SK-N-SH treated with all-trans-retinoic acid at 6 μM for 48 hours (cell line): ENCODE data around the gene GJA5.

ENCODE experiments used
- ATAC-seq: fragments of 200-7000 bp; cut with Tn5 transposase; 3 replicates; pipeline ENCODE4 v1.9.1; 2020; ENCODE audit warnings: mild to moderate bottlenecking, moderate library complexity
- ARNTL ChIP-seq: fragments of 450-650 bp; formaldehyde crosslinking; IDR thresholded peaks from 2 replicates; pipeline ENCODE4 v1.5.0; 2020; ENCODE audit warnings: low read depth, mild to moderate bottlenecking, moderate library complexity, borderline replicate concordance
- BACH2 ChIP-seq: fragments of 250-450 bp; sonication (Bioruptor Pico); IDR thresholded peaks from 2 replicates; pipeline ENCODE4 v1.9.0; 2021; ENCODE audit warnings: mild to moderate bottlenecking, borderline replicate concordance
- CSDC2 ChIP-seq: fragments of 250-450 bp; sonication (Bioruptor Pico); IDR thresholded peaks from 2 replicates; pipeline ENCODE4 v1.5.0; 2020; ENCODE audit warnings: mild to moderate bottlenecking, moderate library complexity
- ESRRG ChIP-seq: fragments of 250-450 bp; sonication (Bioruptor Pico); IDR thresholded peaks from 2 replicates; pipeline ENCODE4 v1.6.1; 2021; ENCODE audit warnings: mild to moderate bottlenecking
- ISL1 ChIP-seq: fragments of 250-450 bp; sonication (Bioruptor Pico); IDR thresholded peaks from 2 replicates; pipeline ENCODE4 v2.1.2; 2022; ENCODE audit warnings: mild to moderate bottlenecking, moderate library complexity
- OSR1 ChIP-seq: fragments of 250-450 bp; sonication (Bioruptor Pico); IDR thresholded peaks from 2 replicates; pipeline ENCODE4 v1.8.0; 2022; ENCODE audit warnings: moderate library complexity, mild to moderate bottlenecking, inconsistent platforms
- PPARA ChIP-seq: fragments of 250-450 bp; sonication (Bioruptor Pico); IDR thresholded peaks from 2 replicates; pipeline ENCODE4 v1.5.0; 2020; ENCODE audit warnings: mild to moderate bottlenecking, borderline replicate concordance
- RARB ChIP-seq: fragments of 250-450 bp; sonication (Bioruptor Pico); IDR thresholded peaks from 2 replicates; pipeline ENCODE4 v1.8.0; 2021; ENCODE audit warnings: mild to moderate bottlenecking, moderate library complexity
- SNAI2 ChIP-seq: fragments of 250-450 bp; sonication (Bioruptor Pico); IDR thresholded peaks from 2 replicates; pipeline ENCODE4 v1.5.0; 2020; ENCODE audit warnings: mild to moderate bottlenecking, moderate library complexity
- TCF4 ChIP-seq: fragments of 250-450 bp; sonication (Bioruptor Pico); IDR thresholded peaks from 2 replicates; pipeline ENCODE4 v1.8.0; 2021; ENCODE audit warnings: mild to moderate bottlenecking, moderate library complexity, borderline replicate concordance
- TOX ChIP-seq: fragments of 250-450 bp; sonication (Bioruptor Pico); IDR thresholded peaks from 2 replicates; pipeline ENCODE4 v1.8.0; 2021; ENCODE audit warnings: mild to moderate bottlenecking, moderate library complexity, borderline replicate concordance
- ZC3H10 ChIP-seq: fragments of 250-450 bp; sonication (Bioruptor Pico); IDR thresholded peaks from 2 replicates; pipeline ENCODE4 v1.5.1; 2021; ENCODE audit warnings: mild to moderate bottlenecking, moderate library complexity
- ZFP3 ChIP-seq: fragments of 250-450 bp; sonication (Bioruptor Pico); IDR thresholded peaks from 2 replicates; pipeline ENCODE4 v1.5.0; 2020; ENCODE audit warnings: mild to moderate bottlenecking, moderate library complexity
- ZFP30 ChIP-seq: fragments of 450-650 bp; formaldehyde crosslinking; IDR thresholded peaks from 2 replicates; pipeline ENCODE4 v1.5.0; 2022; ENCODE audit warnings: mild to moderate bottlenecking, moderate library complexity
- ZNF565 ChIP-seq: fragments of 450-650 bp; formaldehyde crosslinking; conservative IDR thresholded peaks from 2 replicates; pipeline ENCODE4 v1.5.0; 2020; ENCODE audit warnings: low read depth, mild to moderate bottlenecking, moderate library complexity
- ZNF70 ChIP-seq: fragments of 450-650 bp; formaldehyde crosslinking; IDR thresholded peaks from 2 replicates; pipeline ENCODE4 v1.5.0; 2020; ENCODE audit warnings: mild to moderate bottlenecking, moderate library complexity
- ZNF8 ChIP-seq: fragments of 450-650 bp; formaldehyde crosslinking; IDR thresholded peaks from 2 replicates; pipeline ENCODE4 v1.5.0; 2020; ENCODE audit warnings: mild to moderate bottlenecking, moderate library complexity
- TF ChIP-seq, protein P1 (sequence below): fragments of 250-450 bp; sonication (Bioruptor Pico); IDR thresholded peaks from 2 replicates; pipeline ENCODE4 v1.5.1; 2021; ENCODE audit warnings: mild to moderate bottlenecking, moderate library complexity
- TF ChIP-seq, protein P2 (sequence below): fragments of 250-450 bp; sonication (Bioruptor Pico); IDR thresholded peaks from 2 replicates; pipeline ENCODE4 v1.8.0; 2021; ENCODE audit warnings: low read depth, mild to moderate bottlenecking, moderate library complexity, borderline replicate concordance
- TF ChIP-seq, protein P3 (sequence below): fragments of 250-450 bp; sonication (Bioruptor Pico); IDR thresholded peaks from 2 replicates; pipeline ENCODE4 v1.5.0; 2020; ENCODE audit warnings: mild to moderate bottlenecking, moderate library complexity
- TF ChIP-seq, protein P4 (sequence below): fragments of 250-450 bp; sonication (Bioruptor Pico); IDR thresholded peaks from 2 replicates; pipeline ENCODE4 v1.8.0; 2020; ENCODE audit warnings: mild to moderate bottlenecking, moderate library complexity, borderline replicate concordance
- TF ChIP-seq, protein P5 (sequence below): fragments of 250-450 bp; sonication (Bioruptor Pico); IDR thresholded peaks from 2 replicates; pipeline ENCODE4 v1.5.1; 2020; ENCODE audit warnings: low read depth, mild to moderate bottlenecking, moderate library complexity

GJA5 gene

DNA sequence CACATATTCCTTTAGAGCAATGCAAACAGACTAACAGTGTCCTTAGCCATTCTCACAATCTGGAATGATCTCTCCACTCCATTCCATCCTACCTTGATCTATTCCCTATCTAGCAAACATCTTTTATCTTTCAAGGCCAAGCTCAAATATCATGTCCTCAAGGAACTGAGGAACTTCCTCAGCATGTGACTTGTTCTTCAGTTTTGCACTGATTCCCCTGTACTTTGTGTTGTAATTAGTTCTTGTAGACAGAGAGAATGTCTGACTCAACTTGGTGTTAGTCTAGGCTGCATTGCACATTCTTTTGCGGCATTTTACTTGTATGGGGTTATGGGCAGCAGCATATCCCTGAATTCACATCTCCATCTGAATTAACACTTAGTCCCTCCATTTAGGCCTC is 31.5 kb upstream of the GJA5 start:
- TF ChIP-seq OSR1 (CRISPR knock-in tag) (no peak), PPARA (CRISPR knock-in tag) (no peak), CSDC2 (CRISPR knock-in tag) (no peak), TCF4 (no peak), TOX (CRISPR knock-in tag) (no peak), ESRRG (CRISPR knock-in tag) (no peak), ZNF70 (CRISPR knock-in tag) (no peak)
- TF ChIP-seq, protein P1, sequence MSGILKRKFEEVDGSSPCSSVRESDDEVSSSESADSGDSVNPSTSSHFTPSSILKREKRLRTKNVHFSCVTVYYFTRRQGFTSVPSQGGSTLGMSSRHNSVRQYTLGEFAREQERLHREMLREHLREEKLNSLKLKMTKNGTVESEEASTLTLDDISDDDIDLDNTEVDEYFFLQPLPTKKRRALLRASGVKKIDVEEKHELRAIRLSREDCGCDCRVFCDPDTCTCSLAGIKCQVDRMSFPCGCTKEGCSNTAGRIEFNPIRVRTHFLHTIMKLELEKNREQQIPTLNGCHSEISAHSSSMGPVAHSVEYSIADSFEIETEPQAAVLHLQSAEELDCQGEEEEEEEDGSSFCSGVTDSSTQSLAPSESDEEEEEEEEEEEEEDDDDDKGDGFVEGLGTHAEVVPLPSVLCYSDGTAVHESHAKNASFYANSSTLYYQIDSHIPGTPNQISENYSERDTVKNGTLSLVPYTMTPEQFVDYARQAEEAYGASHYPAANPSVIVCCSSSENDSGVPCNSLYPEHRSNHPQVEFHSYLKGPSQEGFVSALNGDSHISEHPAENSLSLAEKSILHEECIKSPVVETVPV (CRISPR knock-in tag): no peak
- TF ChIP-seq, protein P2, sequence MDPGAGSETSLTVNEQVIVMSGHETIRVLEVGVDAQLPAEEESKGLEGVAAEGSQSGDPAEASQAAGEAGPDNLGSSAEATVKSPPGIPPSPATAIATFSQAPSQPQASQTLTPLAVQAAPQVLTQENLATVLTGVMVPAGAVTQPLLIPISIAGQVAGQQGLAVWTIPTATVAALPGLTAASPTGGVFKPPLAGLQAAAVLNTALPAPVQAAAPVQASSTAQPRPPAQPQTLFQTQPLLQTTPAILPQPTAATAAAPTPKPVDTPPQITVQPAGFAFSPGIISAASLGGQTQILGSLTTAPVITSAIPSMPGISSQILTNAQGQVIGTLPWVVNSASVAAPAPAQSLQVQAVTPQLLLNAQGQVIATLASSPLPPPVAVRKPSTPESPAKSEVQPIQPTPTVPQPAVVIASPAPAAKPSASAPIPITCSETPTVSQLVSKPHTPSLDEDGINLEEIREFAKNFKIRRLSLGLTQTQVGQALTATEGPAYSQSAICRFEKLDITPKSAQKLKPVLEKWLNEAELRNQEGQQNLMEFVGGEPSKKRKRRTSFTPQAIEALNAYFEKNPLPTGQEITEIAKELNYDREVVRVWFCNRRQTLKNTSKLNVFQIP (CRISPR knock-in tag): no peak
- TF ChIP-seq, protein P3, sequence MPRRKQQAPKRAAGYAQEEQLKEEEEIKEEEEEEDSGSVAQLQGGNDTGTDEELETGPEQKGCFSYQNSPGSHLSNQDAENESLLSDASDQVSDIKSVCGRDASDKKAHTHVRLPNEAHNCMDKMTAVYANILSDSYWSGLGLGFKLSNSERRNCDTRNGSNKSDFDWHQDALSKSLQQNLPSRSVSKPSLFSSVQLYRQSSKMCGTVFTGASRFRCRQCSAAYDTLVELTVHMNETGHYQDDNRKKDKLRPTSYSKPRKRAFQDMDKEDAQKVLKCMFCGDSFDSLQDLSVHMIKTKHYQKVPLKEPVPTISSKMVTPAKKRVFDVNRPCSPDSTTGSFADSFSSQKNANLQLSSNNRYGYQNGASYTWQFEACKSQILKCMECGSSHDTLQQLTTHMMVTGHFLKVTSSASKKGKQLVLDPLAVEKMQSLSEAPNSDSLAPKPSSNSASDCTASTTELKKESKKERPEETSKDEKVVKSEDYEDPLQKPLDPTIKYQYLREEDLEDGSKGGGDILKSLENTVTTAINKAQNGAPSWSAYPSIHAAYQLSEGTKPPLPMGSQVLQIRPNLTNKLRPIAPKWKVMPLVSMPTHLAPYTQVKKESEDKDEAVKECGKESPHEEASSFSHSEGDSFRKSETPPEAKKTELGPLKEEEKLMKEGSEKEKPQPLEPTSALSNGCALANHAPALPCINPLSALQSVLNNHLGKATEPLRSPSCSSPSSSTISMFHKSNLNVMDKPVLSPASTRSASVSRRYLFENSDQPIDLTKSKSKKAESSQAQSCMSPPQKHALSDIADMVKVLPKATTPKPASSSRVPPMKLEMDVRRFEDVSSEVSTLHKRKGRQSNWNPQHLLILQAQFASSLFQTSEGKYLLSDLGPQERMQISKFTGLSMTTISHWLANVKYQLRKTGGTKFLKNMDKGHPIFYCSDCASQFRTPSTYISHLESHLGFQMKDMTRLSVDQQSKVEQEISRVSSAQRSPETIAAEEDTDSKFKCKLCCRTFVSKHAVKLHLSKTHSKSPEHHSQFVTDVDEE (CRISPR knock-in tag): no peak
- TF ChIP-seq, protein P4, sequence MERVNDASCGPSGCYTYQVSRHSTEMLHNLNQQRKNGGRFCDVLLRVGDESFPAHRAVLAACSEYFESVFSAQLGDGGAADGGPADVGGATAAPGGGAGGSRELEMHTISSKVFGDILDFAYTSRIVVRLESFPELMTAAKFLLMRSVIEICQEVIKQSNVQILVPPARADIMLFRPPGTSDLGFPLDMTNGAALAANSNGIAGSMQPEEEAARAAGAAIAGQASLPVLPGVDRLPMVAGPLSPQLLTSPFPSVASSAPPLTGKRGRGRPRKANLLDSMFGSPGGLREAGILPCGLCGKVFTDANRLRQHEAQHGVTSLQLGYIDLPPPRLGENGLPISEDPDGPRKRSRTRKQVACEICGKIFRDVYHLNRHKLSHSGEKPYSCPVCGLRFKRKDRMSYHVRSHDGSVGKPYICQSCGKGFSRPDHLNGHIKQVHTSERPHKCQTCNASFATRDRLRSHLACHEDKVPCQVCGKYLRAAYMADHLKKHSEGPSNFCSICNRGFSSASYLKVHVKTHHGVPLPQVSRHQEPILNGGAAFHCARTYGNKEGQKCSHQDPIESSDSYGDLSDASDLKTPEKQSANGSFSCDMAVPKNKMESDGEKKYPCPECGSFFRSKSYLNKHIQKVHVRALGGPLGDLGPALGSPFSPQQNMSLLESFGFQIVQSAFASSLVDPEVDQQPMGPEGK (CRISPR knock-in tag): no peak
- no peak for ATAC-seq

DNA sequence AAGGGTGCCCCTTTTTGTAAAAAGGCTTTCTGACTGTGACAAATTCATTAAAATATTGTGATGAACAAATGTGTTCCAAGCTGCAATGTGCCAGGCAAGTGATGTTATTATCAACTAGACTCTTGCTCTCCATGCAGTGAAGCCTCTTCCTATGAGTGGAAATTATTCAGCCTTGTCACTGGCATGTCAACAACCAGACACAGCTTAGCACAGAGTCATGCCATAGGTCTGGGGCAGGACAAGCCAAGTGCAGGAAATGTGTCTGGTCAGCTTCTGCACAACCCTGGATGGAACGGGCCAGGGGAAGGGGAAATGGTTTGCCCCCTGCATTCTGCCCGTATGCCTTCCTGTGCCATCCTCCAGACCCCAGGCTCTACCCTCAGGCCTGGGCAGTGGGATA is 27.4 kb upstream of the GJA5 start:
- no peak for ATAC-seq
- TF ChIP-seq ZNF8 (CRISPR knock-in tag) (no peak), OSR1 (CRISPR knock-in tag) (no peak), CSDC2 (CRISPR knock-in tag) (no peak)
- TF ChIP-seq, protein P5, sequence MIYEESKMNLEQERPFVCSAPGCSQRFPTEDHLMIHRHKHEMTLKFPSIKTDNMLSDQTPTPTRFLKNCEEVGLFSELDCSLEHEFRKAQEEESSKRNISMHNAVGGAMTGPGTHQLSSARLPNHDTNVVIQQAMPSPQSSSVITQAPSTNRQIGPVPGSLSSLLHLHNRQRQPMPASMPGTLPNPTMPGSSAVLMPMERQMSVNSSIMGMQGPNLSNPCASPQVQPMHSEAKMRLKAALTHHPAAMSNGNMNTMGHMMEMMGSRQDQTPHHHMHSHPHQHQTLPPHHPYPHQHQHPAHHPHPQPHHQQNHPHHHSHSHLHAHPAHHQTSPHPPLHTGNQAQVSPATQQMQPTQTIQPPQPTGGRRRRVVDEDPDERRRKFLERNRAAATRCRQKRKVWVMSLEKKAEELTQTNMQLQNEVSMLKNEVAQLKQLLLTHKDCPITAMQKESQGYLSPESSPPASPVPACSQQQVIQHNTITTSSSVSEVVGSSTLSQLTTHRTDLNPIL (CRISPR knock-in tag): no peak

DNA sequence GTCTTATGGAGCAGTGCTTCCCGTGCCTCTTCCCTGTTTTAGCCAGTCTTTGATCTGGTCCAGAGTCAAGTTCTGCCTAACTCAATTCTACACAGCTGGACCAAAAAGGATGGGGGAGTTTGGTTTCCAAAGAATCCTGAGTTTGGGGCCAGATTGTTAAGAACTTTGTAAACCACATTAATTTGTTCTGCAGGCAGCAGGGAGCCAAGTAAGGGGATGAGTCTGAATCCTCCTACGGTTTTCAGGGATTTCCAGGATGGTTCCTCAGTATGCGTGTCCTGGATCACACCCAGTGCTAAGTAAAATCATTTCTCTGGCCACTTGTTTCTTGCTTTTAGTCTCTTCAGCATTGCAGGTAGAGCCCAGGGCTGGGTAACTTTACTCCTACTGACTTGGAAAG is 26.1 kb upstream of the GJA5 start:
- TF ChIP-seq ARNTL (no peak), ZNF565 (no peak)
- ATAC-seq: no peak

DNA sequence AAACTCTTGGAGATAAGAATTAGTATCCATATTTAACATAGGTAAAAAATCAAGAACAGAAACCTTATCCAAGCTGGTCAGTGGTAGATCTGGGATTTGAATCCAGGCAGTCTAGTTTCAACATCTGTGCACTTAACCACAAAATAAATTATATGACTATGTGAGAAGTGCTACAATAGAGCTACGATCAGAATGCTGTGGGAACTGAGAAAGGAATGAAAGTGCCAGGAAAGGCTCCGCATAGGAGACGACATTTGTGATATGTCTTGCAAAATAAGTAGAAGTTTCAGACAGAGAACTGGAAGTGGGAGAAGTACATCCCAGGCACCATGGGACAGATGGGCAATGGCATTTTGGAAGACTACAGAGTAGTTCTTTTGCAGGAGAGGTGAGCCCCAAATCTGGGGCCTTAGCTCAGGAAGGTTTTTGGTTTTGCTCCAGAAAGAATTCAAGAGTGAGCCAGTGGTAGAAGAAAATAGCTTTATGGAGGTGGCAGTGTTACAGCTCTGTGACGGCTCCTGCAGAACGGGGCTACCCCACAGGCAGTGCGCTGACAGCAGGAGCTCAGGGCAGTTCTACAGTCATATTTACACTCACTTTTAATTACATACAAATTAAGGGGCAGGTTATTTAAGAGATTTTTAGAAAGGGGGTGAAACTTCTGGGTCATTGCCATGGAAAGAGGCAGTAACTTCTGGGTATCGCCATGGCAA is 25.5 kb upstream of the GJA5 start:
- no peak for ATAC-seq
- TF ChIP-seq BACH2 (CRISPR knock-in tag) (no peak), ZNF70 (CRISPR knock-in tag) (no peak), ZNF565 (no peak), ZFP30 (CRISPR knock-in tag) (no peak), ISL1 (CRISPR knock-in tag) (no peak), TCF4 (no peak), SNAI2 (CRISPR knock-in tag) (no peak), ESRRG (CRISPR knock-in tag) (no peak), ZFP3 (CRISPR knock-in tag) (no peak), ZC3H10 (CRISPR knock-in tag) (no peak), RARB (CRISPR knock-in tag) (no peak), OSR1 (CRISPR knock-in tag) (no peak), ARNTL (no peak)
- TF ChIP-seq, protein P4 (CRISPR knock-in tag): no peak
- TF ChIP-seq, protein P2 (CRISPR knock-in tag): no peak
